GM13977 (cell line): ENCODE data around the gene SERPINA1.

Experiments used
- DNase-seq: peaks from one replicate; pipeline ENCODE4 v3.0.0; 2012; ENCODE audit warnings: low spot score
- in situ Hi-C: fragments of 300-500 bp; cut with MboI; formaldehyde crosslinking; loops from one replicate; pipeline ENCODE4 v1.12.0; 2022; ENCODE audit warnings: low sequenced_read_pairs, low pct_unique_long_range_greater_than_20kb, mixed read lengths, inconsistent platforms; ENCODE audit not compliant: unreplicated experiment
- TF ChIP-seq, protein P1 (sequence below): IDR thresholded peaks from 2 replicates; pipeline ENCODE4 v1.5.1; 2012; ENCODE audit warnings: mild to moderate bottlenecking, control low read depth; ENCODE audit not compliant: insufficient read depth; ENCODE audit errors: extremely low read depth, missing control alignments

SERPINA1 gene

DNA sequence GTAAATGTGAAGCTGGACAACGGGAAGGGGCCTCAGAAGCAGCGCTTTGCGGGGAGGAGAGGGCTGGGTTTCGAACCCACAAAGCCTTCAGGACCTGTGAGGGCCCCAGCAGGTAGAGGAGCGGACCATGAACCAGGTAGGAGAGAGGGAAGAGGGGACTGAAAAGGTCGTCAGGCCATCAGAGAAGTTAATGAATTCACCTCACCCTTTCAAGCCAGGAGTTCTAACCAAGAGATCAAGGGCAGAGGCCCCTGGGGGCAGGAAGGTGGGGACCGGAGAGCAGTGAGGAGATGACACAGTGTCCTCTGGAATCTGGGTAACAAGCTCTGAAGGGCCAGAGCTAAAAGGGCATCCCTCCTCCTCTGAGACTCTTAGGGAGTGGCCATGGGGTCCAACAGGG is 19.4 kb downstream of the SERPINA1 start:
- in situ Hi-C loops = no loop called here
- DNase-seq = no peak
- TF ChIP-seq, protein P1, sequence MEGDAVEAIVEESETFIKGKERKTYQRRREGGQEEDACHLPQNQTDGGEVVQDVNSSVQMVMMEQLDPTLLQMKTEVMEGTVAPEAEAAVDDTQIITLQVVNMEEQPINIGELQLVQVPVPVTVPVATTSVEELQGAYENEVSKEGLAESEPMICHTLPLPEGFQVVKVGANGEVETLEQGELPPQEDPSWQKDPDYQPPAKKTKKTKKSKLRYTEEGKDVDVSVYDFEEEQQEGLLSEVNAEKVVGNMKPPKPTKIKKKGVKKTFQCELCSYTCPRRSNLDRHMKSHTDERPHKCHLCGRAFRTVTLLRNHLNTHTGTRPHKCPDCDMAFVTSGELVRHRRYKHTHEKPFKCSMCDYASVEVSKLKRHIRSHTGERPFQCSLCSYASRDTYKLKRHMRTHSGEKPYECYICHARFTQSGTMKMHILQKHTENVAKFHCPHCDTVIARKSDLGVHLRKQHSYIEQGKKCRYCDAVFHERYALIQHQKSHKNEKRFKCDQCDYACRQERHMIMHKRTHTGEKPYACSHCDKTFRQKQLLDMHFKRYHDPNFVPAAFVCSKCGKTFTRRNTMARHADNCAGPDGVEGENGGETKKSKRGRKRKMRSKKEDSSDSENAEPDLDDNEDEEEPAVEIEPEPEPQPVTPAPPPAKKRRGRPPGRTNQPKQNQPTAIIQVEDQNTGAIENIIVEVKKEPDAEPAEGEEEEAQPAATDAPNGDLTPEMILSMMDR = no peak

DNA sequence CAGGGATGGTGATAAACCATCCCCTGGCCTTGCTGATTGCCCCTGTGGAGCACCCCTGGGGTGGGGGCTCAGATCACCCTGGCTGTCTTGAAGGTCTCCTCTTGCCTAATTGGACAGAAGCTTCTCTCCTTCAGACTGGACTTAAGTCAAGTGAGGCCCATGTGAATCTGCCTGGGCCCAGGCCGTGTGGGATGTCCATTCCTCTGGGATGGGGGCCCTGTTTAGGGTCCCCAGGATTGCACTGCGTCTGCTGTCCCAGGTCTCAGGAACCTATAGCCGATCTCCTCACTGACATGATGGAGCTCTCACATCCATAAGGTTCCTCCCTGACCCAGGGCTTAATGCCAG is 20.2 kb downstream of the SERPINA1 start:
- in situ Hi-C loops = no loop called here
- no peak for DNase-seq
- TF ChIP-seq, protein P1 = no peak

DNA sequence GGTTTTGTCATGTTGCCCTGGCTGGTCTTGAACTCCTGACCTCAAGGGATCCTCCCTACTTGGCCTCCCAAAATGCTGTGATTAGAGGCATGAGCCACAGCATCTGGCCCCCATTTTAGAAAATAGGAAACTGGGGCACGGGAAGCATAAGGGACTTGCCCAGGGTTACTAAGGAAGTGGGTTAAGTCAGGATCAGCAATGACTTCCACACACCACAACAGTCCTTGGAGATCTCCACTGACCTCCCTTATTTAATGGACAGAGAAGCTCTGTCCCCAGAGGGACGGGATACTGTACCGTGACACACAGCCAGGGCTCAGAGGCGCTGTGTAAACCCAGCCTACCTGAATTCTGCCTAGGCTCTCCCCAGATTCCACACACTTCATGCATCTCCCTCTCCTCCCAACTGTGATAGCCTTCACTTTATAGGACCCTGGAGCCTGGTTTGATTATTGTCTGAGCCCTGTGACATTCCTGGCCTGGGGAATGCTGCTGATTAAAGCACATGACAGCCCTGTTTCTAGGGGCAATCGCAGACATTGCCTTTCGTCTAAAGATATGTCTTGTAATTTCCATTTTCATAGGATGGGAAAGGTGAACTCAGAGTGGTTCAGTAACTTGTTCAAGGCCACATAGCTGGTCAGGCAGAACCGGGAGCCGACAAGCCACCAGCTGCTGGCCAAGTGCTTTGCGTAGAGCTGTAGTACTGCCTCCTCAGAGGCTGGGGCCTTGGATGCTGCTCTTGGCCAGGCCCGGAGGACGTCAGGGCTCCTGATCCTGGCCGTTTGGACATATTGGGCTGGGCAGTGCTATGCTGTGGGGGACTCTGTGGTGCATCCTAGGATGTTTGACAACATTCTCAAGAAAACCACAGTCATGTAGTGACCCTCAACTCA is 20.8 kb downstream of the SERPINA1 start:
- in situ Hi-C loops = no loop called here
- TF ChIP-seq, protein P1 = no peak
- no peak for DNase-seq

DNA sequence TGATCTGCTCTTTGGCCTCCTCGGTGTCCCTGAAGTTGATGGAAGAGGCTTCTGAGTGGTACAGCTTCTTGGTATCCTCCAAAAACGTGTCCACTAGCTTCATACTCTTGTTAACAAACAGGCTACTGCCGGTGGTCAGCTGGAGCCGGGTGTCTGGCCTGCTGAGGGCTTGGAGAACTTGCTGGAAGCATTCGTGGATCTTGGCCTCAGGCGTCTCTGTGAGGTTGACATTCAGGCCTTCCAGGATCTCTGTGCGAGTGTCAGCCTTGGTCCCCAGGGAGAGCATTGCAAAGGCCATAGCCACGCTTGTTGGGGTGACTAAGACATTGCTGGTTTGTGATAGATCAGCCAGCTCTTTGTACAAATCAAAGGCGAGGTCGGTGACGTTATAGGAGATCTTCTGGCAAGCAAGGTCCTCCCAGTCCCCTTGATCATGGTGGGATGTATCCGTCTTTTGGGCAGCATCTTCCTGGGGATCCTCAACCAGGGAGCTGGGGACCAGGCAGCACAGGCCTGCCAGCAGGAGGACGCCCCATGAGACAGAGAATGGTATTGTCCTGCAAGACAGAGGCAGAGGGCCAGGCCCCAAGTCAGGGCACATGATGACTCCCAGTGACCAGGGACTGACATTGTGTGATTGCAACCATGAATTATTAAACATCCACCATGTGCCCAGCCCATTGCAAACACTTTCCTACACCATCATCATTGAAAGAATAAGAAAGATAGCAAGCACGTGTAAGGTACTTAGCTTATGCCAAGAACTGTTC is 22.1 kb downstream of the SERPINA1 start, which contains the start of gene SERPINA2:
Gene SERPINA2, minus strand, starts transcription at position 553 of the 770 bp plus-strand sequence.
- DNase-seq = no peak
- TF ChIP-seq, protein P1 = no peak
- in situ Hi-C loops = no loop called here

DNA sequence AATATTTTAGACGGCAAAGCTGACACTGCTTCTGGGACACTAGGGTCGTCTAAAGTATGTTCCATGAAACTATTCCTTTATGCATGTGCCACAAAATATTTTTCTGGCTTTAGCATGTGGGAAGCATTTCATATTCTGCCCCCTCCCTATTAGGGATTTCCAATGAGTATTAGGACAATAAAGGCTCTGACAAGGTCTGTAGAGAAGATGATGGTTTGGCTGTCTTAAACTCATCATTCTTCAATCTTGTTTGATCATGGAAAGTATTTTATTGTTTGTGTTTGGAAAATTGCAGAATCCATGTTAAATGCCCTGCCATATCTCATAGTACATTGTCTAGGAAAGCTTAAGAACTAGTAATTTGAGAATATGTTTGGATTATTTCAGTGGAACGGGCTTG is 22.8 kb downstream of the SERPINA1 start:
- TF ChIP-seq, protein P1 = no peak
- DNase-seq = no peak
- in situ Hi-C loops = no loop called here

DNA sequence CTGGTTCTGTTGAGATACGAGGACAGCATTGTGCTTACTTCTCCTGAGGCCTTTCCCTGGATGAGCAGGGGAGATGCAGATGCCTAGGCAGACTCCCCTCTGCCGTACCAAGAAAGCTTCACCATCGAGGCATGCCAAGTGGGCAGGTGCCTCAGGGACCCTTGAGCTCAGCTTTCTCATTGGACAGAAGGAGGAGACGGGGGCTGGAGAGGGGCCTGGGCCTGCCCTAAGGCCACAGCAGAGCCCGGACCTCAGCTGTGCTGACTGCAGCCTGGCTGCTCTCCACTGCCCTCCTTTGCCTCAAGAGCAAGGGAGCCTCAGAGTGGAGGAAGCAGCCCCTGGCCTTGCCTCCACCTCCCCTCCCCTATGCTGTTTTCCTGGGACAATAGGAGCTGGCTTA is 23.4 kb downstream of the SERPINA1 start:
- DNase-seq = no peak
- TF ChIP-seq, protein P1 = no peak
- in situ Hi-C loops = no loop called here
